Esophagus squamous epithelium (tissue), 4 donors: ENCODE data around the gene DELE1.
A peak's percentile ranks its signal among the peaks of the same experiment; 100 is the strongest.

Experiments used
- POLR2A ChIP-seq, 4 donors: fragments of 450-650 bp; IDR thresholded peaks; one replicate each; pipeline ENCODE4 v1.6.1; 2017; ENCODE audit warnings: antibody characterized with exemption in 4 of 4, mild to moderate bottlenecking in 4 of 4, moderate library complexity in 3 of 4
- TF ChIP-seq, protein P1 (sequence below), 6 experiments: fragments of 450-650 bp in 4 of 6; fragments of 200-600 bp in 2 of 6; sonication (generic) in 2 of 6; IDR thresholded peaks; one replicate each; pipeline ENCODE4 v1.5.1; 2016 to 2019; ENCODE audit warnings: antibody characterized with exemption in 6 of 6, mild to moderate bottlenecking in 4 of 6, moderate library complexity in 4 of 6

DNA sequence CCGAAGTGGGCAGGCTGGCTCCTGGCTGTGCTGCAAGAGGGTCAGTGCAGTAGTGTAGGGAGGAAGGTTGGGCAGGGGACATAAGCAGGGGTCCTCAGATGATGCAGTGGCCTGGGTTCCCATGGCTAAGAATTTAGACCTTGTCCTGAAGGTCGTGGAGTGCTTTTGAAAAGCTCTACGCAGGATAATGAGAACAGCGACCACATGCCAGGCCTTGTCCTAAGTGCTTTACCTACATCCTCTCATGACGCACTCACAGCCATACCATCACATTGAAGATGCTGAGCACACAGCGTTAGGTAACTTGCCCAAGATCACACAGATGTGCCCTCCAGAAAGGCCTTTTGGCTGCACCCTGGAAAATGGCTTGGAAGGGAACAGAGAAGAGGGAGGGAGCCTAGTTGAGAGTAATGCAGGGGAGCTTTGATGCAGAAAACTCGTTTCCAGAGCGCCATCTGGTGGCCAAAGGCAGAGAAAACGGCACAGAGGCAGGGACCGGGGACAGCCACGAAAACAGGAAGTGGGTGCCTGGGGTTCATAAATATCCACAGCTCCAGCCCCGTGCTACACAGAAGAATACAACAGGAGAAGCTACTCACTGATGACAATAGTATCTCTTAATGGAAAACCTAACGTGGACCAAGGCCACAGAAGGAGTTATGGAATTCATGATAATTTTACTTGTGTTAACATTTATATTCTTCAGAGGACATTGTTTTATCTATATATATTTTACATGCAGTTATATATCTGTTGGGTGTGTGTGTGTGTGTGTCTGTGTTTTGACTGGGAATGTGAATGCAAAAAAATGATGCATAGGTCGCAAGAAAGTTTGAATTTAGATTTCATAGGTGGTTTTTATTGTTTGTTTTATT lies 37.0 kb downstream of the DELE1 start:
- peak in 1 of 4 donors; percentile 11 for TF ChIP-seq POLR2A (IDR thresholded peaks at IDR 0.05)
- TF ChIP-seq, protein P1, sequence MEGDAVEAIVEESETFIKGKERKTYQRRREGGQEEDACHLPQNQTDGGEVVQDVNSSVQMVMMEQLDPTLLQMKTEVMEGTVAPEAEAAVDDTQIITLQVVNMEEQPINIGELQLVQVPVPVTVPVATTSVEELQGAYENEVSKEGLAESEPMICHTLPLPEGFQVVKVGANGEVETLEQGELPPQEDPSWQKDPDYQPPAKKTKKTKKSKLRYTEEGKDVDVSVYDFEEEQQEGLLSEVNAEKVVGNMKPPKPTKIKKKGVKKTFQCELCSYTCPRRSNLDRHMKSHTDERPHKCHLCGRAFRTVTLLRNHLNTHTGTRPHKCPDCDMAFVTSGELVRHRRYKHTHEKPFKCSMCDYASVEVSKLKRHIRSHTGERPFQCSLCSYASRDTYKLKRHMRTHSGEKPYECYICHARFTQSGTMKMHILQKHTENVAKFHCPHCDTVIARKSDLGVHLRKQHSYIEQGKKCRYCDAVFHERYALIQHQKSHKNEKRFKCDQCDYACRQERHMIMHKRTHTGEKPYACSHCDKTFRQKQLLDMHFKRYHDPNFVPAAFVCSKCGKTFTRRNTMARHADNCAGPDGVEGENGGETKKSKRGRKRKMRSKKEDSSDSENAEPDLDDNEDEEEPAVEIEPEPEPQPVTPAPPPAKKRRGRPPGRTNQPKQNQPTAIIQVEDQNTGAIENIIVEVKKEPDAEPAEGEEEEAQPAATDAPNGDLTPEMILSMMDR (IDR thresholded peaks at IDR 0.05) = peak; percentile 84 to 95 (median 90)
